WTC11 (cell line): ENCODE results near the gene ATF5. TPM values are rescaled to one million over a fixed set of nuclear protein-coding genes. Genes with fewer than 3 reads are reported as not detected.

Experiments
- ATAC-seq: fragments of 200-7000 bp; cut with Tn5 transposase; 2 replicates; pipeline ENCODE4 v1.10.0; 2021; ENCODE audit warnings: mild to moderate bottlenecking, moderate library complexity
- CTCF ChIA-PET: fragments of 300-600 bp; sonication (Branson Sonifier 250); formaldehyde crosslinking; loops from one replicate; lab custom pipeline; 2021; ENCODE audit warnings: antibody characterized with exemption; lab: Charles Lee
- POLR2A ChIA-PET: fragments of 350-600 bp; sonication (Branson Sonifier 250); formaldehyde crosslinking; loops from one replicate; lab custom pipeline; 2021; ENCODE audit warnings: antibody characterized with exemption; lab: Charles Lee
- DNase-seq: peaks from one replicate; pipeline ENCODE4 v3.0.0; 2021; ENCODE audit warnings: low spot score
- H3K27ac Mint-ChIP-seq: 2 replicates; pipeline ENCODE4 v1.8.0; 2021; ENCODE audit warnings: mixed read lengths
- H3K27me3 Mint-ChIP-seq: 2 replicates; pipeline ENCODE4 v1.8.0; 2021; ENCODE audit warnings: low read depth, mild to moderate bottlenecking, moderate library complexity, mixed read lengths
- H3K36me3 Mint-ChIP-seq: 2 replicates; pipeline ENCODE4 v1.8.0; 2021; ENCODE audit warnings: mixed read lengths
- H3K4me1 Mint-ChIP-seq: 2 replicates; pipeline ENCODE4 v1.8.0; 2022; ENCODE audit warnings: mixed read lengths
- H3K4me3 Mint-ChIP-seq: 2 replicates; pipeline ENCODE4 v1.8.0; 2021; ENCODE audit warnings: mild to moderate bottlenecking, moderate library complexity, mixed read lengths
- H3K9me3 Mint-ChIP-seq: 2 replicates; pipeline ENCODE4 v1.8.0; 2021; ENCODE audit warnings: mixed read lengths
- CREB1 ChIP-seq: sonication (generic); formaldehyde crosslinking; IDR thresholded peaks from 2 replicates; pipeline ENCODE4 v1.8.0; 2023; ENCODE audit warnings: mild to moderate bottlenecking, missing genetic modification reagents
- GABPB1 ChIP-seq: sonication (generic); formaldehyde crosslinking; IDR thresholded peaks from 2 replicates; pipeline ENCODE4 v1.8.1; 2023; ENCODE audit warnings: mild to moderate bottlenecking, missing genetic modification reagents
- HMGA2 ChIP-seq: fragments of 250-450 bp; sonication (Bioruptor Pico); IDR thresholded peaks from 2 replicates; pipeline ENCODE4 v1.4.0; 2021; ENCODE audit warnings: mild to moderate bottlenecking, moderate library complexity
- JAZF1 ChIP-seq: fragments of 250-450 bp; sonication (Bioruptor Pico); IDR thresholded peaks from 2 replicates; pipeline ENCODE4 v1.9.0; 2021; ENCODE audit warnings: moderate library complexity, mild to moderate bottlenecking, inconsistent platforms
- JUN ChIP-seq: sonication (generic); formaldehyde crosslinking; IDR thresholded peaks from 2 replicates; pipeline ENCODE4 v1.8.0; 2023; ENCODE audit warnings: mild to moderate bottlenecking, missing genetic modification reagents
- KAT7 ChIP-seq: sonication (generic); formaldehyde crosslinking; IDR thresholded peaks from 2 replicates; pipeline ENCODE4 v1.8.1; 2023; ENCODE audit warnings: missing genetic modification reagents, mild to moderate bottlenecking, borderline replicate concordance
- NFE2L1 ChIP-seq: sonication (generic); formaldehyde crosslinking; IDR thresholded peaks from 2 replicates; pipeline ENCODE4 v1.8.1; 2023; ENCODE audit warnings: missing genetic modification reagents
- NR1H2 ChIP-seq: sonication (generic); formaldehyde crosslinking; IDR thresholded peaks from 2 replicates; pipeline ENCODE4 v1.9.0; 2021; ENCODE audit warnings: mild to moderate bottlenecking, moderate library complexity, missing genetic modification reagents
- NR3C1 ChIP-seq: sonication (generic); formaldehyde crosslinking; conservative IDR thresholded peaks from 2 replicates; pipeline ENCODE4 v1.8.1; 2023; ENCODE audit warnings: low read depth, mild to moderate bottlenecking, missing genetic modification reagents
- RORB ChIP-seq: fragments of 250-450 bp; sonication (Bioruptor Pico); IDR thresholded peaks from 2 replicates; pipeline ENCODE4 v1.9.0; 2021; ENCODE audit warnings: mild to moderate bottlenecking
- SMAD4 ChIP-seq: sonication (generic); formaldehyde crosslinking; IDR thresholded peaks from 2 replicates; pipeline ENCODE4 v1.8.0; 2022; ENCODE audit warnings: mild to moderate bottlenecking, missing genetic modification reagents
- TEAD4 ChIP-seq: sonication (generic); formaldehyde crosslinking; IDR thresholded peaks from 2 replicates; pipeline ENCODE4 v1.8.0; 2022; ENCODE audit warnings: mild to moderate bottlenecking, missing genetic modification reagents
- ZBTB21 ChIP-seq: sonication (generic); formaldehyde crosslinking; IDR thresholded peaks from 2 replicates; pipeline ENCODE4 v1.8.1; 2023; ENCODE audit warnings: mild to moderate bottlenecking, missing genetic modification reagents, borderline replicate concordance
- ZNF263 ChIP-seq: sonication (generic); formaldehyde crosslinking; IDR thresholded peaks from 2 replicates; pipeline ENCODE4 v1.8.1; 2022; ENCODE audit warnings: low read depth, mild to moderate bottlenecking, moderate library complexity, missing genetic modification reagents
- ZNF396 ChIP-seq: fragments of 250-450 bp; sonication (Bioruptor Pico); IDR thresholded peaks from 2 replicates; pipeline ENCODE4 v1.8.0; 2021; ENCODE audit warnings: mild to moderate bottlenecking, moderate library complexity, borderline replicate concordance
- ZNF416 ChIP-seq: fragments of 250-450 bp; sonication (Bioruptor Pico); IDR thresholded peaks from 2 replicates; pipeline ENCODE4 v1.9.0; 2021; ENCODE audit warnings: mild to moderate bottlenecking, inconsistent platforms
- total RNA-seq: library from RNA; stranded (reverse); gene quantifications from 3 replicates; pipeline ENCODE4 v1.2.3, GENCODE V29; 2021
- TF ChIP-seq, protein P1 (sequence below): sonication (generic); formaldehyde crosslinking; IDR thresholded peaks from 2 replicates; pipeline ENCODE4 v1.8.1; 2023; ENCODE audit warnings: mild to moderate bottlenecking, missing genetic modification reagents, moderate library complexity
- TF ChIP-seq, protein P2 (sequence below): sonication (generic); formaldehyde crosslinking; IDR thresholded peaks from 2 replicates; pipeline ENCODE4 v1.8.1; 2023; ENCODE audit warnings: mild to moderate bottlenecking, missing genetic modification reagents, moderate library complexity
- TF ChIP-seq, protein P3 (sequence below): sonication (generic); formaldehyde crosslinking; conservative IDR thresholded peaks from 2 replicates; pipeline ENCODE4 v1.8.1; 2022; ENCODE audit warnings: mild to moderate bottlenecking, missing genetic modification reagents
- TF ChIP-seq, protein P4 (sequence below): sonication (generic); formaldehyde crosslinking; IDR thresholded peaks from 2 replicates; pipeline ENCODE4 v1.8.0; 2022; ENCODE audit warnings: mild to moderate bottlenecking, missing genetic modification reagents
- TF ChIP-seq, protein P5 (sequence below): sonication (generic); formaldehyde crosslinking; IDR thresholded peaks from 2 replicates; pipeline ENCODE4 v1.8.1; 2023; ENCODE audit warnings: mild to moderate bottlenecking, missing genetic modification reagents
- TF ChIP-seq, protein P6 (sequence below): sonication (generic); formaldehyde crosslinking; IDR thresholded peaks from 2 replicates; pipeline ENCODE4 v1.8.1; 2022; ENCODE audit warnings: low read depth, missing genetic modification reagents, borderline replicate concordance
- TF ChIP-seq, protein P7 (sequence below): sonication (generic); formaldehyde crosslinking; IDR thresholded peaks from 2 replicates; pipeline ENCODE4 v1.8.0; 2022; ENCODE audit warnings: mild to moderate bottlenecking, missing genetic modification reagents

ATF5 gene
- total RNA-seq, 1 experiment from 2014 or later, result 10.8 TPM

DNA sequence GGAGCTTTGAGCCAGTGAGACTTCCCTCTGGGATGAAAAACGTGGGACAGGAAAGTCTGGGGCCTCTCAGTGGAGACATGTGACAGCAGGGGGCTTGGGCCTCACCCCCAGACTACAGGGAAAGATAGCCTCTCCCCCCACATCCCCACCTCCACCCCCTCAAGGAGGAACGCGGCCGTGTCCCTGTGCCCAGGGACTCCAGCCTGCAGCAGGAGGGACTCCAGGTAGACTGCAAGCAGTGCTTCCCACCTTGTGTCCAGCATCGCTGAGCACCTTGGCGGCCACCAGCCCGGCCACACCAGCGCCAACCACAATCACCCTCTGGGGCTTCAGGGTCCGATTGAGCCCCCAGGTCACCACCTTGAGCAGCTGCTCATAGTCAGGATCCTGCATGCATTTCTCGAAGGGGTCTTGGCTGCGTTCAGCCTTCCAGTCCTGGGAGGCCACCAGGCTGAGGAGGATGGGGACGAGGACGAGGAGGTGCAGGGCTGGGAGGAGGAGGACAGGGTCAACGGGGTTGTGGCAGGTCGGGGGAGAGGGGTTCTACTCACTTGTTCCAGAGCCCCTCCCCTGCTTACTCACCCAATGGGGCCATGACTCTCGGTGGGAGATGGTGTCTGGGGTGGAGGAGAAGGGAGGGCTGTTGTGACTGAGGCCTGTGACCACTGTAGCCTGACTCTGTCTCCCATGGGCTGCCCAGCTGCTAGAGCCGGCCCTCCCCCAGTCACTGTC is 33.3 kb upstream of the ATF5 start:
- Mint-ChIP-seq H3K36me3 (no peaks in the 10 kb centered on the region), H3K4me3 (no peak overlapping the region), H3K27ac (no peak overlapping the region), H3K9me3 (no peaks in the 10 kb centered on the region), H3K27me3 (peaks cover 35% of the 10 kb centered on the region), H3K4me1 (peaks cover 15% of the 10 kb centered on the region)
- CTCF ChIA-PET, result interaction anchor here (1.5 kb wide), 1 partner anchor 88 kb away, joined by 4 read pairs; no protein-coding TSS in a partner anchor
- TF ChIP-seq NFE2L1, result no peak
- TF ChIP-seq NR3C1 (CRISPR knock-in tag), result no peak
- TF ChIP-seq ZBTB21 (CRISPR knock-in tag), result no peak
- no peak for TF ChIP-seq JAZF1
- no peak for TF ChIP-seq ZNF263 (CRISPR knock-in tag)
- TF ChIP-seq CREB1 (CRISPR knock-in tag), result no peak
- TF ChIP-seq, protein P1, sequence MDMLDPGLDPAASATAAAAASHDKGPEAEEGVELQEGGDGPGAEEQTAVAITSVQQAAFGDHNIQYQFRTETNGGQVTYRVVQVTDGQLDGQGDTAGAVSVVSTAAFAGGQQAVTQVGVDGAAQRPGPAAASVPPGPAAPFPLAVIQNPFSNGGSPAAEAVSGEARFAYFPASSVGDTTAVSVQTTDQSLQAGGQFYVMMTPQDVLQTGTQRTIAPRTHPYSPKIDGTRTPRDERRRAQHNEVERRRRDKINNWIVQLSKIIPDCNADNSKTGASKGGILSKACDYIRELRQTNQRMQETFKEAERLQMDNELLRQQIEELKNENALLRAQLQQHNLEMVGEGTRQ (CRISPR knock-in tag), result no peak
- TF ChIP-seq HMGA2 (CRISPR knock-in tag), result no peak
- TF ChIP-seq, protein P2, sequence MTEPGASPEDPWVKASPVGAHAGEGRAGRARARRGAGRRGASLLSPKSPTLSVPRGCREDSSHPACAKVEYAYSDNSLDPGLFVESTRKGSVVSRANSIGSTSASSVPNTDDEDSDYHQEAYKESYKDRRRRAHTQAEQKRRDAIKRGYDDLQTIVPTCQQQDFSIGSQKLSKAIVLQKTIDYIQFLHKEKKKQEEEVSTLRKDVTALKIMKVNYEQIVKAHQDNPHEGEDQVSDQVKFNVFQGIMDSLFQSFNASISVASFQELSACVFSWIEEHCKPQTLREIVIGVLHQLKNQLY (CRISPR knock-in tag), result no peak
- no peak for TF ChIP-seq ZNF416 (CRISPR knock-in tag)
- TF ChIP-seq, protein P3, sequence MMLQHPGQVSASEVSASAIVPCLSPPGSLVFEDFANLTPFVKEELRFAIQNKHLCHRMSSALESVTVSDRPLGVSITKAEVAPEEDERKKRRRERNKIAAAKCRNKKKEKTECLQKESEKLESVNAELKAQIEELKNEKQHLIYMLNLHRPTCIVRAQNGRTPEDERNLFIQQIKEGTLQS (CRISPR knock-in tag), result no peak
- TF ChIP-seq NR1H2 (CRISPR knock-in tag), result no peak
- TF ChIP-seq GABPB1 (CRISPR knock-in tag), result no peak
- TF ChIP-seq TEAD4 (CRISPR knock-in tag), result no peak
- no peak for TF ChIP-seq JUN (CRISPR knock-in tag)
- ATAC-seq (no peak), DNase-seq (no peak)
- POLR2A ChIA-PET, result interaction anchor here (1.6 kb wide), 1 partner anchor 19 kb away, joined by 4 read pairs; the partner anchor contains the start of genes AKT1S1 and TBC1D17

DNA sequence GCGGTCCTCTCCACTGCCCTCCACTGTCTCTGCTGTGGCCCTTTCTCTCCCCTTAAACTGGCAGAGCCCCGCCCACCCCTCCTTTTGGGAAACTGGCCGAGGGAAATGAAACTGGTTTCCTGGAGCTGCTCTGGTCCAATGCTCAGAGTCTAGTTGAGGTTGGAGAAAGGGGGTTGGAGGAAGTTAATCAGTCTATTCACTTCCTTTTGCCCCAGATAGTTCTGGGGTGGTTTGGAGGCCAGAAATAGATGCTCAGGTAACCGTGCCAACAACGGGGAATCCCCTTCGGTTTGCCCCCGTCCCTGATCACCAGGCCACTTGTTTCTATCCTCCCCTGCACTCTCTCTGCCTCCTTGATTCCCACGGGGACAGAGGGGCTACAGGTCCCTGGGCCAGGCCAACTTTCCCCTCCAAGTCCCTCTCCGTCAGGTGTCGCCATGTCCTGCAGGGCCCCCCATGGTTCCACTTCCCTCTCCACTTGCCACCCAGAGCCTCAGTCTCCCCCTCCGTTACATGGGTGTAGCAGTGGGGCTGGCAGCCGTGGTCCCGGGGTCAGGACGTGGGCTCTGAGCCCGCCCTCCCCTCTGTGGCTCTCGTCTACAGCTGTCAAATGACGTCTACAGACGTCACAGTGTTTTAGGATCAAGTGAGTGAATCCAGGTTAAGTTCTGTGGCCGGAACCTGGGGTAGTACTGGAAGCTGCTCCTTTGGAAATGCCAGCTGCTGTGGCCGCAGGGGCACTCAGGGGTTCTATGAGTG is 32.0 kb upstream of the ATF5 start, which contains the start of gene IL4I1:
IL4I1 (minus strand) TSS at position 25 of the 759 bp plus-strand sequence. CDS start 727 bp downstream, outside the sequence.
- POLR2A ChIA-PET, result no interaction called here
- TF ChIP-seq KAT7 (CRISPR knock-in tag), result no peak
- H3K4me3 Mint-ChIP-seq, result no peak within 1 kb of the TSS

DNA sequence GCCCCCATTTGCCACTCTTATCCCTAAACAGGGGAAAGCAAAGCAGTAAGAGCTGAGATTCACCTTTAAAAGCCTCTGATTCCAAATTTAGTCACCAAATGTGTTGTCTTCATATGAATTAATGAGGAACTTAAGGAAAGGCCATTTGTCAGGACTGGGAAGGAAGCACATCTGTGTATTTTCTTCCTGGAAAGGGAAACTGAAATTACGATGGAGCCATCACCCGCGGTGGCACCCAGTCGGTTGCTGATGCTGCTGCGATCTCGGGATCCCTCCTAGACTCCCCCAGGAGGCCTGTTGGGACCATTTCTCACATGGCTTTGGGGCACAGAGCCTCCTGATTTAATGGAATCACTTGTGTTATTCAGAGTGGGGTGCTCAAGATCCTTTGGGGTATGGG is 24.9 kb upstream of the ATF5 start:
- POLR2A ChIA-PET, result no interaction called here
- no peak overlapping the region for H3K4me3 Mint-ChIP-seq
- DNase-seq (no peak), ATAC-seq (no peak)
- no peak overlapping the region for H3K27ac Mint-ChIP-seq
- no peak for TF ChIP-seq SMAD4 (CRISPR knock-in tag)
- no peak for TF ChIP-seq HMGA2 (CRISPR knock-in tag)
- TF ChIP-seq JAZF1, result no peak
- TF ChIP-seq ZNF396 (CRISPR knock-in tag), result no peak
- TF ChIP-seq RORB, result no peak
- TF ChIP-seq NR3C1 (CRISPR knock-in tag), result no peak
- TF ChIP-seq, protein P4, sequence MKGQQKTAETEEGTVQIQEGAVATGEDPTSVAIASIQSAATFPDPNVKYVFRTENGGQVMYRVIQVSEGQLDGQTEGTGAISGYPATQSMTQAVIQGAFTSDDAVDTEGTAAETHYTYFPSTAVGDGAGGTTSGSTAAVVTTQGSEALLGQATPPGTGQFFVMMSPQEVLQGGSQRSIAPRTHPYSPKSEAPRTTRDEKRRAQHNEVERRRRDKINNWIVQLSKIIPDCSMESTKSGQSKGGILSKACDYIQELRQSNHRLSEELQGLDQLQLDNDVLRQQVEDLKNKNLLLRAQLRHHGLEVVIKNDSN (CRISPR knock-in tag), result no peak
- TF ChIP-seq, protein P5, sequence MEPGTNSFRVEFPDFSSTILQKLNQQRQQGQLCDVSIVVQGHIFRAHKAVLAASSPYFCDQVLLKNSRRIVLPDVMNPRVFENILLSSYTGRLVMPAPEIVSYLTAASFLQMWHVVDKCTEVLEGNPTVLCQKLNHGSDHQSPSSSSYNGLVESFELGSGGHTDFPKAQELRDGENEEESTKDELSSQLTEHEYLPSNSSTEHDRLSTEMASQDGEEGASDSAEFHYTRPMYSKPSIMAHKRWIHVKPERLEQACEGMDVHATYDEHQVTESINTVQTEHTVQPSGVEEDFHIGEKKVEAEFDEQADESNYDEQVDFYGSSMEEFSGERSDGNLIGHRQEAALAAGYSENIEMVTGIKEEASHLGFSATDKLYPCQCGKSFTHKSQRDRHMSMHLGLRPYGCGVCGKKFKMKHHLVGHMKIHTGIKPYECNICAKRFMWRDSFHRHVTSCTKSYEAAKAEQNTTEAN (CRISPR knock-in tag), result no peak
- TF ChIP-seq, protein P6, sequence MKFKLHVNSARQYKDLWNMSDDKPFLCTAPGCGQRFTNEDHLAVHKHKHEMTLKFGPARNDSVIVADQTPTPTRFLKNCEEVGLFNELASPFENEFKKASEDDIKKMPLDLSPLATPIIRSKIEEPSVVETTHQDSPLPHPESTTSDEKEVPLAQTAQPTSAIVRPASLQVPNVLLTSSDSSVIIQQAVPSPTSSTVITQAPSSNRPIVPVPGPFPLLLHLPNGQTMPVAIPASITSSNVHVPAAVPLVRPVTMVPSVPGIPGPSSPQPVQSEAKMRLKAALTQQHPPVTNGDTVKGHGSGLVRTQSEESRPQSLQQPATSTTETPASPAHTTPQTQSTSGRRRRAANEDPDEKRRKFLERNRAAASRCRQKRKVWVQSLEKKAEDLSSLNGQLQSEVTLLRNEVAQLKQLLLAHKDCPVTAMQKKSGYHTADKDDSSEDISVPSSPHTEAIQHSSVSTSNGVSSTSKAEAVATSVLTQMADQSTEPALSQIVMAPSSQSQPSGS (CRISPR knock-in tag), result no peak
- TF ChIP-seq, protein P7, sequence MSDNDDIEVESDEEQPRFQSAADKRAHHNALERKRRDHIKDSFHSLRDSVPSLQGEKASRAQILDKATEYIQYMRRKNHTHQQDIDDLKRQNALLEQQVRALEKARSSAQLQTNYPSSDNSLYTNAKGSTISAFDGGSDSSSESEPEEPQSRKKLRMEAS (CRISPR knock-in tag), result no peak
- H3K9me3 Mint-ChIP-seq, result no peaks in the 10 kb centered on the region
- CTCF ChIA-PET, result no interaction called here
- H3K27me3 Mint-ChIP-seq, result no peaks in the 10 kb centered on the region
- peaks cover 29% of the 10 kb centered on the region for H3K36me3 Mint-ChIP-seq
- peaks cover 20% of the 10 kb centered on the region for H3K4me1 Mint-ChIP-seq

More for the DNA sequence above, 32.0 kb upstream of the ATF5 start, which contains the start of gene IL4I1:
- ATAC-seq (peak; percentile 27; the same call in 1 of the 2 replicates), DNase-seq (no peak)
- Mint-ChIP-seq H3K27ac (no peak within 1 kb of the TSS), H3K27me3 (peaks cover 23% of the 10 kb centered on the region), H3K9me3 (no peaks in the 10 kb centered on the region), H3K4me1 (peaks cover 4% of the 10 kb centered on the region), H3K36me3 (no peaks in the 10 kb centered on the region)
- CTCF ChIA-PET, result no interaction called here
